HCT116 (cell line): ENCODE data around the gene KIF25. TPM values are rescaled to one million over a fixed set of nuclear protein-coding genes. Genes with fewer than 3 reads are reported as not detected.

Source experiments
- ATAC-seq: fragments of 200-7000 bp; cut with Tn5 transposase; 2 replicates; pipeline ENCODE4 v1.9.1; 2020; ENCODE audit warnings: mild to moderate bottlenecking, moderate library complexity
- BruUV-seq: library from RNA; stranded (reverse); fragments of 400-500 nt; replicated peaks from 2 replicates; lab custom pipeline; 2021; lab: Mats Ljungman, UMichigan
- CTCF ChIA-PET: fragments of 300-600 bp; sonication (Branson Sonifier 250); formaldehyde crosslinking; loops from one replicate; lab custom pipeline; 2021; ENCODE audit warnings: antibody characterized with exemption; lab: Charles Lee
- POLR2A ChIA-PET: fragments of 300-600, 350-600 bp; sonication (Branson Sonifier 250); formaldehyde crosslinking; loops from one replicate; lab custom pipeline; 2021; ENCODE audit warnings: antibody characterized with exemption; lab: Charles Lee
- RAD21 ChIA-PET, 2 experiments: fragments of 300-600 bp; sonication (Branson Sonifier 250); formaldehyde crosslinking; loops; one replicate each; lab custom pipeline; 2023; ENCODE audit warnings: low total read pairs in 2 of 2; ENCODE audit not compliant: uncharacterized antibody in 2 of 2, unreplicated experiment in 2 of 2, low non-redundant PET in 1 of 2; lab: Charles Lee
- DNase-seq: peaks from one replicate; pipeline ENCODE4 v3.0.0-alpha.2; 2010; ENCODE audit warnings: low read depth, low spot score
- H2AFZ ChIP-seq: fragments of 200-600 bp; shearing (Covaris generic), sonication (generic); 2 replicates; pipeline ENCODE4 v1.6.1; 2017; ENCODE audit warnings: low read depth, mixed run types, mixed read lengths, antibody characterized with exemption, low read length; ENCODE audit not compliant: poor library complexity, severe bottlenecking
- H3K27ac ChIP-seq: 2 replicates; pipeline ENCODE4 v1.5.1; 2012; ENCODE audit warnings: low read depth, low read length
- H3K27me3 ChIP-seq: fragments of 200-600 bp; sonication (generic); 2 replicates; pipeline ENCODE4 v1.6.1; 2016; ENCODE audit warnings: mixed run types, low read length, mixed read lengths; ENCODE audit not compliant: insufficient read depth
- H3K36me3 ChIP-seq, 2 experiments: fragments of 200-500 bp in 1 of 2; fragments of 200-600 bp in 1 of 2; sonication (Bioruptor generic) in 1 of 2; sonication (generic) in 1 of 2; 2 replicates each; pipeline versions ENCODE4 v1.5.1 to v1.6.1; 2014 to 2016; ENCODE audit warnings: low read length in 2 of 2, inconsistent platforms in 1 of 2, mixed read lengths in 1 of 2, mixed run types in 1 of 2; ENCODE audit not compliant: insufficient read depth in 2 of 2, control insufficient read depth in 1 of 2
- H3K4me1 ChIP-seq, 2 experiments: fragments of 200-600 bp in 1 of 2; sonication (generic) in 1 of 2; 2 replicates each; pipeline versions ENCODE4 v1.5.1 to v1.6.1; 2012 to 2017; ENCODE audit warnings: low read length in 2 of 2, inconsistent platforms in 1 of 2, mild to moderate bottlenecking in 1 of 2, mixed read lengths in 1 of 2, mixed run types in 1 of 2, moderate library complexity in 1 of 2; ENCODE audit not compliant: insufficient read depth in 2 of 2, control insufficient read depth in 1 of 2
- H3K4me2 ChIP-seq: fragments of 200-600 bp; sonication (generic); 2 replicates; pipeline ENCODE4 v1.6.1; 2017; ENCODE audit warnings: mixed run types, low read length, mixed read lengths
- H3K4me3 ChIP-seq, 2 experiments: fragments of 200-600 bp in 1 of 2; sonication (generic) in 1 of 2; replicated peaks in 1 of 2; 2 replicates each; pipeline ENCODE4 v1.5.1; 2011 to 2016; ENCODE audit warnings: low read length in 2 of 2, control low read depth in 1 of 2, low read depth in 1 of 2, mild to moderate bottlenecking in 1 of 2, mixed read lengths in 1 of 2, mixed run types in 1 of 2
- H3K79me2 ChIP-seq: fragments of 200-600 bp; sonication (generic); 2 replicates; pipeline ENCODE4 v1.6.1; 2017; ENCODE audit warnings: mild to moderate bottlenecking, mixed run types, low read length, moderate library complexity, mixed read lengths; ENCODE audit not compliant: insufficient read depth
- H3K9ac ChIP-seq: fragments of 200-600 bp; sonication (generic); 2 replicates; pipeline ENCODE4 v1.6.1; 2016; ENCODE audit warnings: low read length, mixed read lengths
- H3K9me2 ChIP-seq: fragments of 200-600 bp; sonication (generic), shearing (Covaris generic); 2 replicates; pipeline ENCODE4 v1.6.1; 2017; ENCODE audit warnings: mixed run types, mild to moderate bottlenecking, moderate library complexity; ENCODE audit not compliant: insufficient read depth
- H3K9me3 ChIP-seq, 2 experiments: fragments of 200-500 bp in 1 of 2; fragments of 200-600 bp in 1 of 2; sonication (Bioruptor generic) in 1 of 2; sonication (generic) in 1 of 2; 2 replicates each; pipeline ENCODE4 v1.6.1; 2014 to 2017; ENCODE audit warnings: low read length in 2 of 2, mixed read lengths in 2 of 2, inconsistent platforms in 1 of 2, low read depth in 1 of 2, mild to moderate bottlenecking in 1 of 2, mixed run types in 1 of 2, moderate library complexity in 1 of 2; ENCODE audit not compliant: control insufficient read depth in 1 of 2, insufficient read depth in 1 of 2
- H4K20me1 ChIP-seq: fragments of 200-600 bp; sonication (generic), shearing (Covaris generic); 2 replicates; pipeline ENCODE4 v1.6.1; 2017; ENCODE audit warnings: mixed run types, mild to moderate bottlenecking, moderate library complexity; ENCODE audit not compliant: insufficient read depth
- ELF1 ChIP-seq: IDR thresholded peaks from 2 replicates; pipeline ENCODE4 v1.6.1; 2012; ENCODE audit warnings: low read depth, borderline replicate concordance
- FOSL1 ChIP-seq: IDR thresholded peaks from 2 replicates; pipeline ENCODE4 v1.6.1; 2012; ENCODE audit warnings: low read depth
- POLR2AphosphoS5 ChIP-seq: IDR thresholded peaks from 2 replicates; pipeline ENCODE4 v1.6.1; 2011; ENCODE audit warnings: mild to moderate bottlenecking, low read depth, low read length, moderate library complexity
- YY1 ChIP-seq: IDR thresholded peaks from 2 replicates; pipeline ENCODE4 v1.6.1; 2011; ENCODE audit warnings: low read length, low read depth, moderate library complexity, mild to moderate bottlenecking; ENCODE audit not compliant: insufficient replicate concordance; ENCODE audit errors: extremely low read depth
- ZFX ChIP-seq: fragments of 450-650 bp; IDR thresholded peaks from 2 replicates; pipeline ENCODE4 v1.6.1; 2017
- ZNF274 ChIP-seq: fragments of 200-500 bp; sonication (Bioruptor generic); IDR thresholded peaks from 2 replicates; pipeline ENCODE4 v1.6.1; 2014; ENCODE audit warnings: mild to moderate bottlenecking, low read depth, low read length, inconsistent platforms
- intact Hi-C: fragments of 100-400 bp; cut with micrococcal nuclease; formaldehyde crosslinking; loops from 2 replicates; pipeline ENCODE4 v1.10.0; 2022
- total RNA-seq: library from RNA; stranded (reverse); gene quantifications from one replicate; pipeline ENCODE4 v1.2.1, GENCODE V29; 2021; ENCODE audit not compliant: unreplicated experiment
- TF ChIP-seq, protein P1 (sequence below), 3 experiments: fragments of 200-600 bp in 1 of 3; sonication (generic) in 1 of 3; IDR thresholded peaks in 2 of 3; conservative IDR thresholded peaks in 1 of 3; 2 replicates each; pipeline ENCODE4 v1.5.1; 2012 to 2017; ENCODE audit warnings: low read depth in 2 of 3, low read length in 2 of 3, antibody characterized with exemption in 1 of 3, borderline replicate concordance in 1 of 3, control low read depth in 1 of 3, mild to moderate bottlenecking in 1 of 3, mixed read lengths in 1 of 3, mixed run types in 1 of 3, moderate library complexity in 1 of 3; ENCODE audit not compliant: insufficient read depth in 1 of 3
- TF ChIP-seq, protein P2 (sequence below): IDR thresholded peaks from 2 replicates; pipeline ENCODE4 v1.6.1; 2012

KIF25 gene
- total RNA-seq, 1 experiment from 2014 or later: not detected

DNA sequence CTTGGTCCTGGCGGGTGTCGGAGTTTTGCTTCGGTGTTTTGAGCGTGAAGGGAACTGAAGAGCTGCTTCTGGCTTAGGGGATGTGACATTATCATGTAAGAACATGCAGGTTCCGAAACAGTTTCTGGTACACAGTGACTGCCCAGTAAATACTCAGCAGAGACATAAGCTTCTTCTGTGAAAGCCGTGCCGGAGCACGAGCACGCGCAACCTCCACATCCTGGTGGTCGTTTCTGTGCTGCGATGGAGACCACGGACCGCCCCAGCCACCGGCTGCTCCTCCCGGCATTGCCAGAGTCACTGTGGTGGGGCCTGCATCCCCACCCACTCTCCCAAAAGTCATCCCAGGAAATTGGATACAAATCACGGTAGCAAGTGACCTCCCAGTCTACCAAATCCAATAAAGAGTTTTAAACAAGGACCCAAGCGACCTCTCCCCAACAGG is 18.7 kb downstream of the KIF25 start:
- no peaks in the 10 kb centered on the region for H3K36me3 ChIP-seq
- no peak overlapping the region for H3K27ac ChIP-seq
- 0 out of 2 replicates have a peak, but pooled peaks cover 4% of the 10 kb centered on the region for H3K27me3 ChIP-seq
- H3K4me1 ChIP-seq: no peaks in the 10 kb centered on the region
- CTCF ChIA-PET: no interaction called here
- no peak overlapping the region for H3K9ac ChIP-seq
- H3K79me2 ChIP-seq: no peaks in the 10 kb centered on the region
- H3K4me3 ChIP-seq: no peak overlapping the region
- DNase-seq (no peak), ATAC-seq (no peak)
- intact Hi-C loops: no loop called here
- peaks cover 6 to 7% of the 10 kb centered on the region in 2 experiments; a peak in 2 of 4 replicates for H3K9me3 ChIP-seq
- TF ChIP-seq, protein P1, sequence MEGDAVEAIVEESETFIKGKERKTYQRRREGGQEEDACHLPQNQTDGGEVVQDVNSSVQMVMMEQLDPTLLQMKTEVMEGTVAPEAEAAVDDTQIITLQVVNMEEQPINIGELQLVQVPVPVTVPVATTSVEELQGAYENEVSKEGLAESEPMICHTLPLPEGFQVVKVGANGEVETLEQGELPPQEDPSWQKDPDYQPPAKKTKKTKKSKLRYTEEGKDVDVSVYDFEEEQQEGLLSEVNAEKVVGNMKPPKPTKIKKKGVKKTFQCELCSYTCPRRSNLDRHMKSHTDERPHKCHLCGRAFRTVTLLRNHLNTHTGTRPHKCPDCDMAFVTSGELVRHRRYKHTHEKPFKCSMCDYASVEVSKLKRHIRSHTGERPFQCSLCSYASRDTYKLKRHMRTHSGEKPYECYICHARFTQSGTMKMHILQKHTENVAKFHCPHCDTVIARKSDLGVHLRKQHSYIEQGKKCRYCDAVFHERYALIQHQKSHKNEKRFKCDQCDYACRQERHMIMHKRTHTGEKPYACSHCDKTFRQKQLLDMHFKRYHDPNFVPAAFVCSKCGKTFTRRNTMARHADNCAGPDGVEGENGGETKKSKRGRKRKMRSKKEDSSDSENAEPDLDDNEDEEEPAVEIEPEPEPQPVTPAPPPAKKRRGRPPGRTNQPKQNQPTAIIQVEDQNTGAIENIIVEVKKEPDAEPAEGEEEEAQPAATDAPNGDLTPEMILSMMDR (IDR thresholded peaks at IDR 0.05 in 2 of 3, conservative IDR thresholded peaks at IDR 0.05 in 1 of 3; ENCODE audit: borderline replicate concordance in 1 of 3, insufficient read depth in 1 of 3, low read depth in 2 of 3, low read length in 2 of 3): no peak
- TF ChIP-seq FOSL1: no peak
- no peak for TF ChIP-seq ZNF274
- TF ChIP-seq YY1: no peak
- TF ChIP-seq, all 23 proteins: peak for 0
- ChIA-PET POLR2A (no interaction called here), RAD21 (no interaction called here)
- no TSS peak for BruUV-seq
- Histone ChIP-seq H2AFZ (no peak overlapping the region), H3K4me2 (no peak overlapping the region), H4K20me1 (no peaks in the 10 kb centered on the region), H3K9me2 (no peaks in the 10 kb centered on the region)

DNA sequence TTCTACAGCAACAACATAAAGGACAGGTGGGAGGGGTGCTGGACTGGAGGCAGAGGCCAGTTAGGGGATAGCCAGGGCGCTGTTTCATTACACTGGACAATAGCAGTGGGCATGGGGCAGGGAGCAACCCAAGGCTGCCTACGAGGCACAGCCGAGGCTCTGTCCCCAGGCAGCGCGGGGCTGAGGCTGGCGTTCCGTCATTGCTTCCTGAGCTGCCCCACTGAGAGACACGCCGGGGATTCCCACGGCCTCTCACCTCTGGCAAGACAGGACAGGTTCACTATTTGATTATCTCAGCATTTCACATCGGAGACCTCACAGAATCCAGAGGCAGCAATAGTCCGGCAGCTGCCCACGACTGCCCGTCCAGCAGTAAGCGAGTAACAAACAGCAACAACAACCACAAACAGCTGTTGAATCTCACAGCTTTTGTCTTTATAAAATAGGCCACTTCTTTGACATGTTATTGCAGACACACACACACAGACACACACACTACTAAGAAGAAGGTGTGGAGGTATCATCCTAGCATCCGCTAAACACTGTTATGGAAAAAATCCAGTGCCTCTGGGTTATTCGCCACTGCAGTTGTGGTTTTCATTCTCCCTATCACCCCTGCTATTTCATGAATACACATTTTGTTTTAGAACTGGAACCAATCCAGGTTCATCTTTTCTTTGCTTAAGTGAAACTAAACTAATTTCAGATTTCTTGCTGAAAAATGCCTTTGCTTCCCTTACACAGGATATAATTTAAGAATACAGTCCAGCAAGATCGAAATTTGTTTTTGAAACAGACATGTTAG is 19.5 kb downstream of the KIF25 start:
- no peak overlapping the region for H2AFZ ChIP-seq
- H3K4me2 ChIP-seq: no peak overlapping the region
- no peaks in the 10 kb centered on the region for H4K20me1 ChIP-seq
- CTCF ChIA-PET: no interaction called here
- H3K9ac ChIP-seq: no peak overlapping the region
- H3K9me3 ChIP-seq: peaks cover 0 to 7% of the 10 kb centered on the region in 2 experiments; a peak in 1 of 4 replicates
- RAD21 ChIA-PET: no interaction called here
- H3K4me1 ChIP-seq: no peaks in the 10 kb centered on the region
- H3K4me3 ChIP-seq: no peak overlapping the region
- intact Hi-C loops: no loop called here
- no peaks in the 10 kb centered on the region for H3K9me2 ChIP-seq
- POLR2A ChIA-PET: no interaction called here
- BruUV-seq: no TSS peak
- TF ChIP-seq POLR2AphosphoS5 (no peak), ZFX (no peak), ELF1 (no peak)
- TF ChIP-seq, protein P2, sequence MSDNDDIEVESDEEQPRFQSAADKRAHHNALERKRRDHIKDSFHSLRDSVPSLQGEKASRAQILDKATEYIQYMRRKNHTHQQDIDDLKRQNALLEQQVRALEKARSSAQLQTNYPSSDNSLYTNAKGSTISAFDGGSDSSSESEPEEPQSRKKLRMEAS: no peak
- H3K27ac ChIP-seq: no peak overlapping the region
- 0 out of 2 replicates have a peak, but pooled peaks cover 8% of the 10 kb centered on the region for H3K27me3 ChIP-seq
- DNase-seq: no peak
- no peaks in the 10 kb centered on the region for H3K79me2 ChIP-seq
- ATAC-seq: no peak
- H3K36me3 ChIP-seq: no peaks in the 10 kb centered on the region
